Keratinocyte (primary cell): ENCODE results near the gene CLEC1B. TPM values are rescaled to one million over a fixed set of nuclear protein-coding genes. Genes with fewer than 3 reads are reported as not detected.

Experiments used
- DNase-seq: peaks from one replicate; pipeline ENCODE4 v3.0.0-alpha.2; 2011; ENCODE audit warnings: low read depth, missing footprints, low spot score
- FAIRE-seq: peaks from 2 replicates; lab custom pipeline; 2011; peaks lifted over from hg19 to GRCh38; lab: Jason Lieb, UNC
- H2AFZ ChIP-seq: 2 replicates; pipeline ENCODE4 v1.6.0; 2012; ENCODE audit warnings: low read length, control low read depth, inconsistent platforms; ENCODE audit not compliant: control insufficient read depth
- H3K27ac ChIP-seq: 2 replicates; pipeline ENCODE4 v1.5.1; 2011; ENCODE audit warnings: low read length; ENCODE audit not compliant: control insufficient read depth, insufficient read depth
- H3K27me3 ChIP-seq: 3 replicates; pipeline ENCODE4 v1.6.0; 2011; ENCODE audit warnings: low read length; ENCODE audit not compliant: control insufficient read depth, insufficient read depth; ENCODE audit errors: extremely low read depth
- H3K36me3 ChIP-seq, 2 experiments: 2 replicates in 1 of 2; 3 replicates in 1 of 2; pipeline ENCODE4 v1.5.1; 2011; ENCODE audit warnings: low read length in 2 of 2, mild to moderate bottlenecking in 1 of 2; ENCODE audit not compliant: control insufficient read depth in 2 of 2, insufficient read depth in 2 of 2; ENCODE audit errors: extremely low read depth in 1 of 2
- H3K4me1 ChIP-seq: 3 replicates; pipeline ENCODE4 v1.5.1; 2011; ENCODE audit warnings: low read length; ENCODE audit not compliant: control insufficient read depth, insufficient read depth; ENCODE audit errors: extremely low read depth
- H3K4me2 ChIP-seq: 3 replicates; pipeline ENCODE4 v1.6.0; 2011; ENCODE audit warnings: low read depth, low read length; ENCODE audit not compliant: control insufficient read depth, insufficient read depth; ENCODE audit errors: extremely low read depth
- H3K4me3 ChIP-seq, 3 experiments: fragments of 200-600 bp in 1 of 3; sonication (generic) in 1 of 3; 2 replicates in 2 of 3; 3 replicates in 1 of 3; pipeline ENCODE4 v1.5.1; 2011 to 2016; ENCODE audit warnings: low read length in 3 of 3, mild to moderate bottlenecking in 3 of 3, control low read depth in 2 of 3, inconsistent platforms in 1 of 3, low read depth in 1 of 3, mixed read lengths in 1 of 3, mixed run types in 1 of 3, moderate library complexity in 1 of 3; ENCODE audit not compliant: control insufficient read depth in 2 of 3, insufficient read depth in 2 of 3; ENCODE audit errors: extremely low read depth in 1 of 3
- H3K79me2 ChIP-seq: 2 replicates; pipeline ENCODE4 v1.6.0; 2012; ENCODE audit warnings: low read length; ENCODE audit not compliant: control insufficient read depth, insufficient read depth
- H3K9ac ChIP-seq: 3 replicates; pipeline ENCODE4 v1.6.0; 2011; ENCODE audit warnings: low read length; ENCODE audit not compliant: control insufficient read depth, insufficient read depth; ENCODE audit errors: extremely low read depth
- H3K9me1 ChIP-seq: 3 replicates; pipeline ENCODE4 v1.6.0; 2011; ENCODE audit warnings: low read length; ENCODE audit not compliant: control insufficient read depth, insufficient read depth; ENCODE audit errors: extremely low read depth
- H3K9me3 ChIP-seq: 2 replicates; pipeline ENCODE4 v1.5.1; 2012; ENCODE audit warnings: low read depth, low read length; ENCODE audit not compliant: control insufficient read depth
- H4K20me1 ChIP-seq: 3 replicates; pipeline ENCODE4 v1.6.0; 2011; ENCODE audit warnings: low read length; ENCODE audit not compliant: control insufficient read depth, insufficient read depth; ENCODE audit errors: extremely low read depth
- CTCF ChIP-seq, 3 experiments: IDR thresholded peaks in 1 of 3; conservative IDR thresholded peaks in 1 of 3; optimal IDR thresholded peaks in 1 of 3; 2 replicates in 2 of 3; 3 replicates in 1 of 3; pipeline versions ENCODE3 to v1.5.1; 2011; ENCODE audit warnings: low read length in 3 of 3, mild to moderate bottlenecking in 3 of 3, moderate library complexity in 2 of 3, control low read depth in 1 of 3, inconsistent platforms in 1 of 3; ENCODE audit not compliant: insufficient read depth in 2 of 3; ENCODE audit errors: extremely low read depth in 1 of 3
- EZH2 ChIP-seq: IDR thresholded peaks from one replicate; pipeline ENCODE4 v1.6.1; 2012; ENCODE audit warnings: inconsistent platforms, mild to moderate bottlenecking, low read length, moderate library complexity
- dilution Hi-C: fragments of 300-500 bp; cut with MboI; formaldehyde crosslinking; loops from one replicate; pipeline ENCODE4 v1.7.0; 2020; ENCODE audit warnings: low sequenced_read_pairs; ENCODE audit not compliant: extremely low pct_ligation_motif_present
- polyA plus RNA-seq, 5 experiments: library from polyadenylated mRNA; depleted of rRNA in 3 of 5; stranded (reverse) in 3 of 5; stranded (forward) in 1 of 5; unstranded in 1 of 5; fragments of >200 nt; gene quantifications; 1 replicate in 1 of 5; 2 replicates in 3 of 5; 3 replicates in 1 of 5; pipeline versions ENCODE4 v1.2.1 to v1.2.3, GENCODE V29; 2011 to 2012; ENCODE audit warnings: missing spikeins in 2 of 5, low read depth in 1 of 5, low replicate concordance in 1 of 5

CLEC1B gene
- polyA plus RNA-seq, 1 donor (not counting 4 experiments of a cell fraction or from before 2014, with no cell fraction given), result not detected

GRCh38 chr12:9951026-9951675 is 47.8 kb downstream of the CLEC1B start:
- H3K79me2 ChIP-seq, result no peaks in the 10 kb centered on the region
- H3K9ac ChIP-seq, result no peak overlapping the region
- H3K4me3 ChIP-seq, result no peak overlapping the region
- no peak overlapping the region for H3K27ac ChIP-seq
- no peak overlapping the region for H2AFZ ChIP-seq
- no peak overlapping the region for H3K4me2 ChIP-seq
- H3K9me1 ChIP-seq, result no peaks in the 10 kb centered on the region
- no peak for FAIRE-seq
- no peaks in the 10 kb centered on the region for H3K4me1 ChIP-seq
- H3K36me3 ChIP-seq, result no peaks in the 10 kb centered on the region
- no peaks in the 10 kb centered on the region for H3K27me3 ChIP-seq
- no peak for DNase-seq
- no peaks in the 10 kb centered on the region for H3K9me3 ChIP-seq
- dilution Hi-C loops, result no loop called here
- TF ChIP-seq EZH2 (no peak), CTCF (optimal IDR thresholded peaks at IDR 0.05 in 1 of 3, IDR thresholded peaks at IDR 0.05 in 1 of 3, conservative IDR thresholded peaks at IDR 0.05 in 1 of 3; ENCODE audit: extremely low read depth in 1 of 3, insufficient read depth in 2 of 3, low read length in 3 of 3) (no peak)
- H4K20me1 ChIP-seq, result no peaks in the 10 kb centered on the region

GRCh38 chr12:9948606-9949296 is 50.2 kb downstream of the CLEC1B start:
- no peak for DNase-seq
- dilution Hi-C loops, result no loop called here

More at GRCh38 chr12:9948606-9949296, 50.2 kb downstream of the CLEC1B start:
- H3K27me3 ChIP-seq, result no peaks in the 10 kb centered on the region
- no peaks in the 10 kb centered on the region for H3K9me1 ChIP-seq
- no peaks in the 10 kb centered on the region for H3K9me3 ChIP-seq
- H3K4me2 ChIP-seq, result no peak overlapping the region
- no peaks in the 10 kb centered on the region for H3K36me3 ChIP-seq
- H3K4me1 ChIP-seq, result no peaks in the 10 kb centered on the region
- no peaks in the 10 kb centered on the region for H4K20me1 ChIP-seq
- H3K4me3 ChIP-seq, result no peak overlapping the region
- H3K79me2 ChIP-seq, result no peaks in the 10 kb centered on the region
- no peak overlapping the region for H2AFZ ChIP-seq
- no peak for FAIRE-seq
- H3K9ac ChIP-seq, result no peak overlapping the region
- no peak overlapping the region for H3K27ac ChIP-seq
- no peak for TF ChIP-seq EZH2
- no peak for TF ChIP-seq CTCF (optimal IDR thresholded peaks at IDR 0.05 in 1 of 3, IDR thresholded peaks at IDR 0.05 in 1 of 3, conservative IDR thresholded peaks at IDR 0.05 in 1 of 3; ENCODE audit: extremely low read depth in 1 of 3, insufficient read depth in 2 of 3, low read length in 3 of 3)
